Activated T-helper 17 cell treated with anti-CD3 and anti-CD28 coated beads, Interleukin-2, amount 50 U/mL, for 72 hours (primary cell): ENCODE results near the gene MINDY3. TPM values are rescaled to one million over a fixed set of nuclear protein-coding genes. Genes with fewer than 3 reads are reported as not detected.

Experiments used
- ATAC-seq: fragments of 150-1000 bp; cut with Tn5 transposase; replicated peaks from 2 replicates; pipeline ENCODE4 v1.10.0; 2021; ENCODE audit warnings: mild to moderate bottlenecking, moderate library complexity
- H3K27ac Mint-ChIP-seq: one replicate; pipeline ENCODE4 v1.8.0; 2022; ENCODE audit warnings: mixed read lengths
- H3K27me3 Mint-ChIP-seq: one replicate; pipeline ENCODE4 v1.8.0; 2022; ENCODE audit warnings: mixed read lengths
- H3K36me3 Mint-ChIP-seq: one replicate; pipeline ENCODE4 v1.8.0; 2022; ENCODE audit warnings: low read depth, mild to moderate bottlenecking, mixed read lengths
- H3K4me1 Mint-ChIP-seq: one replicate; pipeline ENCODE4 v1.8.0; 2022; ENCODE audit warnings: mixed read lengths
- H3K4me3 Mint-ChIP-seq: one replicate; pipeline ENCODE4 v1.8.0; 2022; ENCODE audit warnings: mild to moderate bottlenecking, mixed read lengths
- H3K9me3 Mint-ChIP-seq: one replicate; pipeline ENCODE4 v1.8.0; 2022; ENCODE audit warnings: mixed read lengths
- total RNA-seq, 2 donors: library from RNA; stranded (reverse); gene quantifications; one replicate each; pipeline ENCODE4 v1.2.3, GENCODE V29; 2022

The MINDY3 gene
- total RNA-seq, 2 donors from 2014 or later: 22.0 to 23.2 TPM

DNA sequence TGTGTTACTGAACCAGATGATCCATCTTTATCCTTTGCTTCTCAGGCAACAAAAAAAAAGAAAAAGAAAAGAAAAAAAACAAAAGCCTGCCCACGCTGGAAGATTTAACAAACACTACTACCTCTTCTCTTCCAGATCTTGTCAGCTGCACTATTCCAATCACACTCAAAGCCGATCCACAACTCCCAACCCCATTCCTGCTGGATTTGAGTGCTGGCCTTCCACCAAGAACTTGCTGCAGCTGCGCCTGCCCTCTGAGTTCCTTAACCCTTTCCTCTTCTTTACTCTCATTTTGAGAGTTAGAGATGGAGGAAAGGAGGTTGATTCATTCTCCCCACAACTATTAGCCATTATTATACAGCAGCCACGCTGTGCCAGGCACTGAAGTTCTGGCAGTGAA, 124.5 kb downstream of the MINDY3 start:
- no peak overlapping the region for H3K4me3 Mint-ChIP-seq
- no peaks in the 10 kb centered on the region for H3K36me3 Mint-ChIP-seq
- H3K9me3 Mint-ChIP-seq: no peaks in the 10 kb centered on the region
- ATAC-seq: no peak
- no peaks in the 10 kb centered on the region for H3K4me1 Mint-ChIP-seq
- no peak overlapping the region for H3K27ac Mint-ChIP-seq
- H3K27me3 Mint-ChIP-seq: peaks cover 20% of the 10 kb centered on the region

DNA sequence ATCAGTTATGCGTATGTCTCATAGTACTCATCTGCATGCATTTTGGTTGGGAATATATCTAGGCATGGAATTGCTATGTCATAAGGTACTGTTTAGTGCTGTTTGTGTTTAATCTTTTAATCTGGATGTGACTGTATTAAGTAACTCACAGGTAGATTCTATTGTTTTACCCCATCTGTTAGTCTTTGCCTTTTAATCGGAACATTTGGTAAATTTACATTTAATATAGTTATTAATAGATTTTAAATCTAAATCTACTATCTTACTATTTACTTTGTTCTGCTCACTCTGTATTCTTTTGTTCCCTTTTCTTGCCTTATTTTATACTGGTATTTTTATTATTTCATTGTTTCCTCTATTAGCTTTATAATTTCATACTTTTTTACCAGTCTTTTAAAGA, 130.0 kb downstream of the MINDY3 start:
- ATAC-seq: no peak
- H3K27me3 Mint-ChIP-seq: peaks cover 12% of the 10 kb centered on the region
- H3K36me3 Mint-ChIP-seq: no peaks in the 10 kb centered on the region

DNA sequence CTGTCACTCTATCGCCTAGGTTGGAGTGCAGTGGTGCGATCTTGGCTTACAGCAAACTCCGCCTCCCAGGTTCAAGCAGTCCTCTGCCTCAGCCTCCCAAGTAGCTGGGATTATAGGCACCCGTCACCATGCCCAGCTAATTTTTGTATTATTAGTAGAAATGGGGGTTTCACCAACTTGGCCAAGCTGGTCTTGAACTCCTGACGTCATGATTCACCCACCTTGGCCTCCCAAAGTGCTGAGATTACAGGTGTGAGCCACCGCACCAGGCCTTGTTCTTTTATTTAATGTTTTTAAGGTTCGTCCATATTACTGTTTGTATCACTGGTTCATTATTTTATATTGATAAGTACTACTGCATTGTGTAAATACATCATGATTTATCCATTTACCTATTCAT, 130.4 kb downstream of the MINDY3 start:
- Mint-ChIP-seq H3K27me3 (peaks cover 12% of the 10 kb centered on the region), H3K27ac (no peak overlapping the region), H3K4me3 (no peak overlapping the region), H3K4me1 (no peaks in the 10 kb centered on the region), H3K36me3 (no peaks in the 10 kb centered on the region), H3K9me3 (no peaks in the 10 kb centered on the region)
- no peak for ATAC-seq

More for the DNA sequence above, 130.0 kb downstream of the MINDY3 start:
- H3K4me1 Mint-ChIP-seq: no peaks in the 10 kb centered on the region
- H3K9me3 Mint-ChIP-seq: no peaks in the 10 kb centered on the region
- no peak overlapping the region for H3K27ac Mint-ChIP-seq
- H3K4me3 Mint-ChIP-seq: no peak overlapping the region

Other genes starting within 250 kb of the MINDY3 start
- not detected for gene ITGA8, start 140.6 kb downstream of the MINDY3 start, total RNA-seq